Activated T-helper 2 cell treated with anti-CD3 and anti-CD28 coated beads, Interferon-gamma antibody, Interleukin-2, Interleukin-4, amounts not matched to agents 10 μg/mL and 5 μg/mL and 100 μg/mL, durations not matched to agents 14 hours and 24 hours and 36 hours (primary cell): ENCODE results near the gene USP10. TPM values are rescaled to one million over a fixed set of nuclear protein-coding genes. Genes with fewer than 3 reads are reported as not detected.
"Not testable (repeated sequence)": the region's sequence is repeated elsewhere in the genome, so short reads cannot be mapped to it uniquely, and the experiment has no call there.

ENCODE experiments used
- DNase-seq: peaks from one replicate; pipeline ENCODE4 v3.0.0; 2021; ENCODE audit warnings: low spot score
- H3K27ac Mint-ChIP-seq: one replicate; pipeline ENCODE4 v1.8.0; 2021; ENCODE audit warnings: mixed read lengths
- H3K27me3 Mint-ChIP-seq: one replicate; pipeline ENCODE4 v1.8.0; 2021; ENCODE audit warnings: low read depth, mixed read lengths
- H3K36me3 Mint-ChIP-seq: one replicate; pipeline ENCODE4 v1.8.0; 2021; ENCODE audit warnings: low read depth, mixed read lengths
- H3K4me1 Mint-ChIP-seq: one replicate; pipeline ENCODE4 v1.8.0; 2021; ENCODE audit warnings: low read depth, mixed read lengths
- H3K4me3 Mint-ChIP-seq: one replicate; pipeline ENCODE4 v1.8.0; 2021; ENCODE audit warnings: low read depth, mild to moderate bottlenecking, moderate library complexity, mixed read lengths
- H3K9me3 Mint-ChIP-seq: one replicate; pipeline ENCODE4 v1.8.0; 2021; ENCODE audit warnings: mixed read lengths
- intact Hi-C: fragments of 100-400 bp; cut with micrococcal nuclease; formaldehyde crosslinking; loops from one replicate; pipeline ENCODE4 v1.15.1; 2023
- total RNA-seq: library from RNA; stranded (reverse); gene quantifications from 2 replicates; pipeline ENCODE4 v1.2.3, GENCODE V29; 2022

The USP10 gene
- total RNA-seq, 1 donor from 2014 or later = 151 TPM

DNA sequence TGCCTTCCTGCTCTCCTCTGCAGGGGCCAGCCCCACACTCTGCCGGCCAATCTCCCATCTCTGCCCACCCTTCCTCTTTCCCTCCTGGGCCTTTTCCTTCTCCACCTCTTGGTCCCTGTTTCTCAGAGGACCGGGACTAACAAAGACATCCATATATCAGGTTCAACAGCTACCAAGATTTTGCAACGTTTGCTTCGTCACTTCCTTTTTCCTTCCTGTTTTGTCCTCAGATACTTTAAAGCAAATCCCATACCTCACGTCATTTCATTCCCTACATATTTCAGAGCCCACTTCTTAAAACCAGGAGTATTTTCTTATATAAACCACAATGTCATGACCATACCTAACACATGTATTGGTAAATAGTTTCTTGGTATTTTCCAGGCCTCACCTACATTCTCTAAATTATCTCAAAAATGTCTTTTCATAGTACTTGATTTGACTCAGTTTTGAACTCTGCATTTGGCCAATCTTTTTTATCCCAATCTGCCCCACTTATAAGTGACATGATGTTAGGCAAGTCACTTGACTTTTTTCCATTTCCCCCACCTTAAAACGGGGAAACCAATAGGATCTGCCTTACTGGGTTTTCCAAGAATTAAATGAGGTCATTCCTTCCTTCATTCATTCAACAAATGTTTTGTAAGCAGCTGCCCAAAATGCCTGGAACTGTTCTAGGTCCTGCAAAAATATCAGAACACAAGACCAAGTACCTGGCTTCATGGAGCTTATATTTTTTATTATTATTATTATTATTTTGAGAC lies 7.2 kb upstream of the USP10 start:
- peaks cover 10% of the 10 kb centered on the region for H3K9me3 Mint-ChIP-seq
- H3K27ac Mint-ChIP-seq = no peak overlapping the region
- H3K36me3 Mint-ChIP-seq = no peaks in the 10 kb centered on the region
- peaks cover 14% of the 10 kb centered on the region for H3K27me3 Mint-ChIP-seq
- no peak for DNase-seq
- intact Hi-C loops = no loop called here
- H3K4me3 Mint-ChIP-seq = no peak overlapping the region
- H3K4me1 Mint-ChIP-seq = peaks cover 9% of the 10 kb centered on the region

DNA sequence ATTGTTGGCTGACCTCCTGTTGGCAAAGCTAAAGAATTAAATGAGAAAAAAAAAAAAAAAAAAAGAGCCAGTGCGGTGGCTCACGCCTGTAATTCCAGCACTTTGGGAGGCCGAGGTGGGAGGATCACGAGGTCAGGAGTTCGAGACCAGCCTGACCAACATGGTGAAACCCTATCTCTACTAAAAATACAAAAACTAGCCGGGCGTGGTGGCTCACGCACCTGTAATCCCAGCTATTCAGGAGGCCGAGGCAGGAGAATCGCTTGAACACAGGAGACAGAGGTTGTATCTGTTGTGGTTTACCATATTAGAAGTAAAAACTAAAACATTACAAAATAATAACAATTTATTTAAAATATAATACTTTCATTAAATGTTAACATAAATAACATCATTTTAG lies 5.9 kb upstream of the USP10 start:
- peaks cover 14% of the 10 kb centered on the region for H3K27me3 Mint-ChIP-seq
- DNase-seq, H3K4me1 Mint-ChIP-seq, H3K36me3 Mint-ChIP-seq, H3K9me3 Mint-ChIP-seq, H3K27ac Mint-ChIP-seq, H3K4me3 Mint-ChIP-seq, intact Hi-C loops: not testable (repeated sequence)

DNA sequence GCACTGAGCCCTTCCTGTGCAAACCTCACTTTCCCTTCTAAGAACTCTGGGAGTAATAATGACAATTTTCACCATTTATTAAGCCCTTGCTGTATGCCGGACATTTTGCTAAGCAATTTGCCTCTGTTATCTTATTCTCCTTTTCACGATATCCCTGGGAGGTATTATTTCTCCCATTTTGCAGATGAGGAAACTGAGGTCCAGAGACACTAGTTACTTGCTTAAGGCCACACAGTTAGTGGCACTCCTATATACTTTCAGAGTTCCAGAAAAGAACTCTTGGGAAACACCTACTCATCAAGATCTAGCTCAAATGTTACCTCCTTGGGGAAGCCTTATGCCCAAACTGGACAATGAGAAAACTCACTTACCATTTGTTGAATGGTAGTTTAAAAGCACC lies 4.8 kb upstream of the USP10 start:
- no peak overlapping the region for H3K27ac Mint-ChIP-seq
- no peak for DNase-seq
- H3K36me3 Mint-ChIP-seq = no peaks in the 10 kb centered on the region
- intact Hi-C loops = no loop called here
- peaks cover 11% of the 10 kb centered on the region for H3K27me3 Mint-ChIP-seq
- H3K9me3 Mint-ChIP-seq = no peaks in the 10 kb centered on the region
- H3K4me3 Mint-ChIP-seq = no peak overlapping the region
- peaks cover 11% of the 10 kb centered on the region for H3K4me1 Mint-ChIP-seq

DNA sequence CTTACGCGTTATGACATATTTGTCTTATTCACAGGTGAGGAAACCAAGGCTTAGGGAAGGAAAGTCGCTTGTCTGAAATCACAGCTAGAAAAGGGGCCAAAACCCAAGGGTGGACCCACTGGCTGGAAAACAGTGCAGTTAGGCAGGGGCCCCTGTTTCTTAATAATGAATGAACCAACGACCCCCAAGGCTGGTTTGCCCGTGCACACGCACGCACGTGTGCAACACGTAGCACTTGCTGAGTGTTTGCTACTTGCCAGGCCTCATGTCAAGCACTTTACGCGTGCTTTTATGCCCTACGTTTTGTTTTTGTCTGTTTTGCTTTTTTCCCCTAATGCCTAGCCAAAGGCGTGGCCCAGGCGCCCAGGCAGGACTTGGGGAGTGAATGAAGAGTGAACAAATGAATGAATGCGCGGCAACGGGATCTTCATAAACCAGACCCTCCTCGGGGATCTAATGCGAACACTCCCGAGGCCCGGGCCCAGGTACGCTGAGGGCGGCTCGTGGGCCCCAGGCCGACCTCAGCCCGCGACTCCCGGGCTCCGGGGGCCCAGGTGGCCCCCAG lies 571 bp upstream of the USP10 start:
- Mint-ChIP-seq H3K27me3 (peaks cover 3% of the 10 kb centered on the region), H3K4me3 (peak overlapping the region; percentile 82), H3K27ac (peak overlapping the region; percentile 78), H3K9me3 (no peaks in the 10 kb centered on the region), H3K36me3 (peaks cover 6% of the 10 kb centered on the region), H3K4me1 (peaks cover 27% of the 10 kb centered on the region)
- DNase-seq = no peak
- intact Hi-C loops = no loop called here

DNA sequence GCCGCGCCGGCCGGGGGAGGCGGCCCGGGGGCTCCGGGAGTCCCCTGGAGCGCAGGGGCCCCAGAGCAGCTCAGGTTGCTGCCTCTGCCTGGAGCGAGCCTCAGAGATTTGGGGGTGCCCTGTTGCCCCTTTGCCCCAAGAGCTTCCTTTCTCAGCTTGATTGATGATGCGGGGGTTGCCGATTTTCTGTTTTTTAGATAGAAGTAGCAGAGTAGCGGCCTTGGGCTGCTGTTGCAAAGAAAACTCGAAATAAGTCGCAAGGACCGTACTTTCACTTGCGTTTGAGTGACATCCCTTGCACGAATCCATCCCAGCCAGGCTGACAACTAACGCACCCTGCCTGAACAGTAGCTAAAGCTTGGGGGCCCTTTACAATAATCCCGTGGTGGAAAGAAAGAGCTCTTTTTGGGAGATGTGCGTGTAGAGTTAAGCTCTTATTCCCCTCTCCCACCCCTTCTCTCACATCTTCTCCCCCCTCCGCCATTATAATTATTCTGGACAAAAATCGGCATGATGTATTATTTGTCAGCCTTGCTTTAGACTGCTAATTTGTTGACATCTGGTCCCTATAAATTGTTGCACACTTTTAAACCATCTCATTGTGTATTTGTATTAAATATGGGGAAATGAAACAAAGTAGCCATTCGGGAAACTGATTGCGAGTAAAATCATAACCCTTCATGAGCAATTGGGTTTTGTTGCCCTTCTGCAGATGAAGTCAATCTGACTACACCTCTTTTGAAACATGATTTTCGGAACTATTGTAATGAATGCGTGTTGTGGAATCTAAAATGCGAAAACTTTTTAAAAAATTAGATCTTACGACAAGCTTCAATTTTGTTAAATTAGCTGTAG lies 873 bp downstream of the USP10 start:
- H3K27me3 Mint-ChIP-seq = peaks cover 3% of the 10 kb centered on the region
- intact Hi-C loops = loop anchor here (2.0 kb wide), 1 partner anchor 24 kb away; no protein-coding TSS in a partner anchor

DNA sequence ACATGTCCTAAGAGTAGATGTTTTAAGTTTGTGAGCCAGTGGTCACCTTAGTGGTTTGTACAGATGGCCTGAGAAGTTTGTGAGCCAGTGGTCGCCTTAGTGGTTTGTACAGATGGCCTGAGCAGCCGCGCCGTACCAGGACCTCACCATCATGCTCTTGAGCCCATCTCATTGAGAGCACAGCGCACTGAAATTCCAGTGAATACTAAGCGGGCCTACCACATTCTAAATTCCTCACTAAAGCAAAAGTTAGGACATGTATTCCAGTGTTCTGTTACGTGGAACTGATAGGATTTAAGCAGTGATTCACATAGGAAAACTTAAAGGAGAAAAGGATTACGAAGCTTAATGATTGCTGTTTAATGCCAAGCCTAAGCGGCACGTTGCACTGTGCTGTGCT lies 3.9 kb downstream of the USP10 start:
- Mint-ChIP-seq H3K4me1 (peaks cover 39% of the 10 kb centered on the region), H3K4me3 (no peak overlapping the region), H3K27ac (no peak overlapping the region), H3K36me3 (peaks cover 21% of the 10 kb centered on the region), H3K27me3 (no peaks in the 10 kb centered on the region), H3K9me3 (no peaks in the 10 kb centered on the region)
- intact Hi-C loops = no loop called here
- DNase-seq = no peak

More for the DNA sequence above, 873 bp downstream of the USP10 start:
- peak; percentile 49 for DNase-seq
- H3K4me3 Mint-ChIP-seq = peak overlapping the region; percentile 94
- no peaks in the 10 kb centered on the region for H3K9me3 Mint-ChIP-seq
- H3K27ac Mint-ChIP-seq = peak overlapping the region; percentile 96
- peaks cover 15% of the 10 kb centered on the region for H3K36me3 Mint-ChIP-seq
- peaks cover 36% of the 10 kb centered on the region for H3K4me1 Mint-ChIP-seq

DNA sequence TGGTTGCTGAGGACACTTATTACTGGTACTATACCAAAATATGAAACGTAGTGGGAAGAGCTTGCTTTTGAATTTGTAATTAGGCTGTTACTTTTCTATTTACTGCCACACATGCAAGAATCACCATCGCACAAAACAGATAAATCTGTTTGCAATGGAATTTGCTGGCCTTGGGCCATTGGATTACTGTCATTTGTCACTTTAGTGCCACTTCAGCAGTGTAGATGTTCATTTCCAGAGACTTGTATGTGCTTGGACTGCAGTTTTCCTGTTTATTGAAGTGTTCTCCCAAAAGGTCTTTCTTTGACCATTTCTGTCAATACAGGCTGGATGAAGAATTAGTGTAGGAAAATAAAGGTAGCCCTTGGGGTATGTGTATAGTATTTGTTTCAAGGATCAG lies 4.5 kb downstream of the USP10 start:
- H3K4me1 Mint-ChIP-seq = peaks cover 37% of the 10 kb centered on the region
- no peak overlapping the region for H3K27ac Mint-ChIP-seq
- no peaks in the 10 kb centered on the region for H3K9me3 Mint-ChIP-seq

DNA sequence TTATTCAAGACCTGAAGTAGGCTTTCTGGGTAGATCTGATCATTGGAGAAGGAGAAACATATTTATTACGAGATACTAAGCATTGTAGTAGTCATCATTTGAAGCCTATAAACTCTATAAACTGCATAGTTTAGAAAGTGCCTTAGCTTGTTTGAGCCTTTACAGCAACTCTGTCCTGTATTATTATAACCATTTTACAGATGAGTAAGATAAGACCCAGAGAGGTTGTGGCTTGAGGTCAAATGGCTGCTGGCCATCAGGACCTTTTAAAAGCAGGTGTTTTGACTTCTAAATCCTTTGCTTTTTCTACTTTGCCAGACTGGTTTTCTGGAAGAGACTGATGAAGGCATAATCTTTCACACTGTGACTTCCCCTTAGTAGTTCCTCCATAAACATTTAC lies 7.1 kb downstream of the USP10 start:
- H3K36me3 Mint-ChIP-seq = peaks cover 33% of the 10 kb centered on the region
- no peak overlapping the region for H3K27ac Mint-ChIP-seq
- DNase-seq = no peak
- no peaks in the 10 kb centered on the region for H3K27me3 Mint-ChIP-seq
- intact Hi-C loops = no loop called here
- H3K4me1 Mint-ChIP-seq = peaks cover 29% of the 10 kb centered on the region
- H3K4me3 Mint-ChIP-seq = no peak overlapping the region
- no peaks in the 10 kb centered on the region for H3K9me3 Mint-ChIP-seq

More for the DNA sequence above, 4.5 kb downstream of the USP10 start:
- intact Hi-C loops = no loop called here
- DNase-seq = no peak
- H3K36me3 Mint-ChIP-seq = peaks cover 26% of the 10 kb centered on the region
- H3K27me3 Mint-ChIP-seq = no peaks in the 10 kb centered on the region
- no peak overlapping the region for H3K4me3 Mint-ChIP-seq

DNA sequence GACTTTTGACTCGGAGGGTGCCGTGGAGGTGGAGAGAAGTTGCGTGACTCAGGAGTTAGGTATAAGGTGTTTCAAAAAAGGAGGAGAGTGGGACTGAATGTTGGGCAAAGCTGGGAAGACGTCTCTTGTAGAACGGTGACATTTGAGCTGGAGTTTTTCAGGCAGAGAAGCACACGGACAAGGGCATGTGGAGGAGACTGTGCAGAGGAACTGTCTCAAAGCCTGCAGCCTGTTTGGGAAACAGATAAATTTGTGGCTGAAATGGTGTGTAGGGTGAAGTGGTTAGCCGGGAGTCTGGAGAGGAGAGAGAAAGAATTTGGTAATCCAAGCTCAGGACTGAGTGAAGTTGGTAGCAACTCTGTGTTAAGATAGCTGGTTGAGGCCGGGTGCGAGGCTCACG lies 9.8 kb downstream of the USP10 start:
- no peak overlapping the region for H3K4me3 Mint-ChIP-seq
- H3K27me3 Mint-ChIP-seq = no peaks in the 10 kb centered on the region
- intact Hi-C loops = no loop called here

DNA sequence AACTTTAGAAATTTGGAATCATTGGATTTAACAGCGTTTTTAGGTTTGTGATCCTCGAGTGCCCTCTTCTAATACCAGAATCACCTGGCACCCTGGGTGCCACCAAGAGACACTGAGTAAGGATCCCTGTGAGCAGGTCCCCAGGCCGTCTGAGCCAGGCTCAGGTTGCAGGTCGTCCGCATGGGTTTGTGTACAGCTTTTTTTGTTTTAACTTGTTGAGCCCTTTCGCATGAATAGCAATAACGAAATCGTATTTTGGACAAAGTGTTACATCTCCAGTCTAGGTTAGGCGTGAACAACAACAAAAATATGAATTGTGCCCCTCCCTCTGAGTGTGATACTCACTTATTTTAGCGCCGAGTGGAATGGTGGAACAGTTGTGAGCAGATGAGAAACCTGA lies 10.9 kb downstream of the USP10 start:
- Mint-ChIP-seq H3K27ac (no peak overlapping the region), H3K36me3 (peaks cover 18% of the 10 kb centered on the region), H3K9me3 (no peaks in the 10 kb centered on the region), H3K4me3 (no peak overlapping the region), H3K4me1 (peaks cover 21% of the 10 kb centered on the region), H3K27me3 (no peaks in the 10 kb centered on the region)
- DNase-seq = peak; percentile 4
- intact Hi-C loops = no loop called here

More for the DNA sequence above, 9.8 kb downstream of the USP10 start:
- peaks cover 24% of the 10 kb centered on the region for H3K36me3 Mint-ChIP-seq
- H3K27ac Mint-ChIP-seq = no peak overlapping the region
- H3K9me3 Mint-ChIP-seq = no peaks in the 10 kb centered on the region
- DNase-seq = no peak
- H3K4me1 Mint-ChIP-seq = peaks cover 25% of the 10 kb centered on the region

DNA sequence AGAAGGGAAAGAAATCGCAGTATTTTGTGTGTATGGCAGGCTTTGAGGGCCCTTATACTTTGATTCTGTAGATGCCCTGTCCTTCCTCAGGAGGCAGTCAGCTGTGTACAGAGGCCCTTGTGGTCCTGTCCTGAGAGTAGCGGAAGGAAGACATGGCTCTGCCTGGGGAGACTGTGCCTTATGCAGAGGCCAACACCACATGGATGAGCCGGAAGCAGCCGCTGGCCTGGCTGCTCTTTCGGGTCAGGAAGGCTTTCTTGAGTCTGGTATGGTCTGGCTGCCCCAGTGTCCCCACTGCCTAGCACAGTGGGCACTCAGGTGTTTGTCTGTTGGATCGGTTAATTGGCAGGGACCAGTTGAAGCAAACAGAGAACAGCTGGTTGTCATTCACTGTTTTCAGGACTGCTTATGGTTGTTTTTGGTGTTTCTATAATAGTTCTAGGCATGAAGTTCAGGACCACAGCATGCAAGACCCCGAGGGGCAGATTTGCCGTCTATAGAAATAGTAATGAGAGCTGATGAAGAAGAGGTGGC lies 12.4 kb downstream of the USP10 start:
- peaks cover 25% of the 10 kb centered on the region for H3K36me3 Mint-ChIP-seq
- H3K4me3 Mint-ChIP-seq = no peak overlapping the region
- H3K4me1 Mint-ChIP-seq = peaks cover 24% of the 10 kb centered on the region
- peak; percentile 6 for DNase-seq
- intact Hi-C loops = no loop called here
- H3K9me3 Mint-ChIP-seq = no peaks in the 10 kb centered on the region
- H3K27ac Mint-ChIP-seq = no peak overlapping the region
- H3K27me3 Mint-ChIP-seq = no peaks in the 10 kb centered on the region

DNA sequence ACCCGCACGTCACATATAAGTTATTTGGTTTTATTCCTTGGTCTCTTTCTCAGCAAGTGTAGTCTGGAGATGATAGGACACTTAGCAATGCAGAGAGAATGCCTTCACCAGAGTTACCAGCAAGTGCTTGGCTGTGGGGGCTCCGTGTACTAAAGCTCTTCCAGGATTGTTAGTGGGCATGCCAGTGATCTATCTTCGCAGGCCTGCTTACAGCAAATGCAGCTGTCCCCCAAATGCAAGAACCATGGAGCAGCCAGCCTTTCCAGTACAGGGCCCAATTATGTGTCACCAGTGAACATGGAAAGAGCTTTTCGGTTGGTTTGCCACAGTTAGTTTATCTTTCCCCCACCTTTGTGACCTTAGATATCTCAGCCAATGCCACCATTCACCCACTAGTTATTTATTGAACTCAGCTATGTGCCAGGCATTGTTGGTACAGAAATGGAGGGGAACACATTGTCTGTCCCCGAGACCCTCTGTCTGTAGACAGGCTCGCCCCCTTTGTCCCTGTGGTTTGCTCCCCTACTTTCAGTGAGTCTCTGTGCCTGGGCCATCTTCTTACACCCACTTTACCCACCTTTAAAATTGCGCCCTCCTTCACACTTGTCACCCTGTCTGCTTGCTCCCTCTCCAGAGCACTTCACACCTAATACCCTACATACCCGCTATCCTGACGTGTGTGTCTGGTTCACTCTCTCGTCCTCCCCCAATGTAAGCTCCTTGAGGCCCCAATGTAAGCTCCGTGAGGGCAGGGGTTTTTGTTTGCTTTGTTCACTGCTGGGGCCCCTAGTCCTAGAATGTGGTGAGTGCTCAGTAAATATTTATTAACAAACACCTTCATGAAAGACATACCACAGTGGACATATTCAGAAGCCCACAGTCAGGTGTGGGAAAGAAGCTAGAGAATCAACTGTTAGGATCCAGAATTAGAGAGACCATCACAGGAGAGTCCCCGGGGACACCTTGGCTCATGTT lies 13.3 kb downstream of the USP10 start:
- no peaks in the 10 kb centered on the region for H3K9me3 Mint-ChIP-seq
- peak; percentile 4 for DNase-seq
- no peak overlapping the region for H3K27ac Mint-ChIP-seq
- H3K4me3 Mint-ChIP-seq = no peak overlapping the region
- no peaks in the 10 kb centered on the region for H3K27me3 Mint-ChIP-seq
- H3K4me1 Mint-ChIP-seq = peaks cover 28% of the 10 kb centered on the region
- intact Hi-C loops = no loop called here
- H3K36me3 Mint-ChIP-seq = peaks cover 31% of the 10 kb centered on the region
